ENCODE measurements around the gene BRIP1. TPM values are rescaled to one million over a fixed set of nuclear protein-coding genes. Genes with fewer than 3 reads are reported as not detected.

BRIP1 gene
- total RNA-seq, 1 donor: 20.9 TPM

DNA sequence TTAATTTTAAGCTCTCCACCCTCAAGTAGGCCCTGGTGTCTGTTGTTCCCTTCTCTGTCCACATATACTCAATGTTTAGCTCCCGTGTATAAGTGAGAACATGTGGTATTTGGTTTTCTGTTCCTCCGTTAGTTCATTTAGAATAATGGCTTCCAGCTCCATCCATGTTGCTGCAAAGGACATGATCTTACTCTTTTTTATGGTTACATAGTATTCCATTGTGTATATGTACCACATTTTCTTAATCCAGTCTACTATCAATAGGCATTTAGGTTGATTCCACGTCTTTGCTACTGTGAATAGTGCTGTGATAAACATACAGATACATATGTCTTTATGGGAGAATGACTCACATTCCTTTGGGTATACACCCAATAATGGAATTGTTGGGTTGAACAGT is 160.9 kb downstream of the BRIP1 start:
- TF ChIP-seq, protein P1, sequence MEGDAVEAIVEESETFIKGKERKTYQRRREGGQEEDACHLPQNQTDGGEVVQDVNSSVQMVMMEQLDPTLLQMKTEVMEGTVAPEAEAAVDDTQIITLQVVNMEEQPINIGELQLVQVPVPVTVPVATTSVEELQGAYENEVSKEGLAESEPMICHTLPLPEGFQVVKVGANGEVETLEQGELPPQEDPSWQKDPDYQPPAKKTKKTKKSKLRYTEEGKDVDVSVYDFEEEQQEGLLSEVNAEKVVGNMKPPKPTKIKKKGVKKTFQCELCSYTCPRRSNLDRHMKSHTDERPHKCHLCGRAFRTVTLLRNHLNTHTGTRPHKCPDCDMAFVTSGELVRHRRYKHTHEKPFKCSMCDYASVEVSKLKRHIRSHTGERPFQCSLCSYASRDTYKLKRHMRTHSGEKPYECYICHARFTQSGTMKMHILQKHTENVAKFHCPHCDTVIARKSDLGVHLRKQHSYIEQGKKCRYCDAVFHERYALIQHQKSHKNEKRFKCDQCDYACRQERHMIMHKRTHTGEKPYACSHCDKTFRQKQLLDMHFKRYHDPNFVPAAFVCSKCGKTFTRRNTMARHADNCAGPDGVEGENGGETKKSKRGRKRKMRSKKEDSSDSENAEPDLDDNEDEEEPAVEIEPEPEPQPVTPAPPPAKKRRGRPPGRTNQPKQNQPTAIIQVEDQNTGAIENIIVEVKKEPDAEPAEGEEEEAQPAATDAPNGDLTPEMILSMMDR (IDR thresholded peaks at IDR 0.05; ENCODE audit: insufficient read depth, low read length): no peak

DNA sequence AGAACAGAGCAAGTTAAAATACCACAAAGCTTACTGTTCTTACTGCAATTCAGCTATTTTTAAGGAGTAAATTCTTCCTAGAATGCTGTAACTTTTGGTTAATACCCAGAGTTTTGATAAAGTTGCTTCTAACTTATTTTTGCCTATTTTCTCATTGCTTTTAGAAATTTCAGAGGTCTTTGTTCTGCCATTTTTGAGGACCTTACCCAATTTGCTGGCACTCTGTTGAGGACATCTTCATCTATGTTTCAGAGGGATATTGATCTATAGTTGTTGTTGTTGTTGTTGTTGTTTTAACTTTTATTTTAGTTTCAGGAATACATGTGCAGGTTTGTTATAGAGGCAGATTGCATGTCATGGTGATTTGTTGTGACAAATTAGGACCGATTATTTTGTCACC is 161.3 kb downstream of the BRIP1 start:
- no peak overlapping the region for H3K4me3 ChIP-seq (ENCODE audit: low read depth, low read length)
- TF ChIP-seq, protein P1 (IDR thresholded peaks at IDR 0.05; ENCODE audit: insufficient read depth, low read length): no peak
- DNase-seq (ENCODE audit: low read depth): no peak

More for the DNA sequence above, 160.9 kb downstream of the BRIP1 start:
- DNase-seq (ENCODE audit: low read depth): no peak
- H3K4me3 ChIP-seq (ENCODE audit: low read depth, low read length): no peak overlapping the region

DNA sequence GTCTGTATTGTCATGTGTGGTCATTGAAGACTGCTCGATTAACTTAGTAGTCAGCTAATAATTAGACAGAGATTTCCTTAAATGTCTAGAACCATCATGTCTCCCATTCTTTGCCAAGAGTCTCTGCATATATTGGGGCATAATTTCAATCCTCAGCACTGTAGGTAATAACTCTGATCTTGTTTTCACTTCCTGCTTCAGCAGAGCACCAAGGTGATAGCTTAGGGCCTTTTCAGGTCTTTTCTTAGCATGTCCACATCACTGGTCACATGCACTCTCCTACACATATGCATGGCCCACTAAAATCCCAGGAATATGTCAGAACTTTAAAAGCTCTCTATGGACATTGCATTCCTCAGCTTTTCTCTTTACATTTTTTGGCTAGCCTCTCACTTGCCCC is 162.0 kb downstream of the BRIP1 start:
- TF ChIP-seq, protein P1 (IDR thresholded peaks at IDR 0.05; ENCODE audit: insufficient read depth, low read length): no peak
- DNase-seq (ENCODE audit: low read depth): no peak
- no peak overlapping the region for H3K4me3 ChIP-seq (ENCODE audit: low read depth, low read length)

DNA sequence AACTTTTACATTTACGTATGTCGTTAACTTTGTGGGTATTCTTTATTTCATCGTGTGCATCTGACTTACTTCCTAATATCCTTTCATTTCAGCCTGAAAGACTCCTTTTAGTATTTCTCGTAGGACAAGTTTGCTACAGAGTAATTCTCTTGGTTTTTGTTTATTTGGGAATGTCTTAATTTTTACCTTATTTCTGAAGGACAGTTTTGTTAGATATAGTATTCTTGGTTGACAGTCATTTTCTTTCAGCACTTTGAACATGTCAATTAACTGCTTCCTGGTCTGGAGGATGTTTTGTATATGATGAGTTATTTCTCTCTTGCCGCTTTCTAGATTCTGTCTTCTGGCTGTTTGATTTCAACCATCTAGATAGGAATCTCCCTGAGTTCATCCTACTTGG is 163.1 kb downstream of the BRIP1 start:
- TF ChIP-seq, protein P1 (IDR thresholded peaks at IDR 0.05; ENCODE audit: insufficient read depth, low read length): no peak
- DNase-seq (ENCODE audit: low read depth): no peak
- no peak overlapping the region for H3K4me3 ChIP-seq (ENCODE audit: low read depth, low read length)

DNA sequence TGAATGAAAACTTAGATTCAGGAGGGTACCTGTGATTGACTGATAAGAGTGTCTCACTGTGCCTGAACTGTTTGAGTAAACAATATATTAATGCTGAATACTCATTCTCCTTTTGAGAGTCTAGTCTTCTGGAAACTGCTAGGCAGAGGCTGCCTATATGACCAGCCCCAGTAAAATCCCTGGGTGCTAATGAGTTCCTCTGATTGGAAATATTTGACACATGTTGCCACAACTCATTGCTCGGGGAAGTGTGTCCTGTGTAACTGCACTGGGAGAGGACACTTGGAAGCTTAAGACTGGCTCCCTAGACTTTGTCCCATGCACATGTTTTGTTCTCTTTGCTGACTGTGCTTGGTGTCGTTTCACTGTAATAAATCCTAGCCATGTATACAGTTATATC is 163.6 kb downstream of the BRIP1 start:
- DNase-seq (ENCODE audit: low read depth): no peak
- H3K4me3 ChIP-seq (ENCODE audit: low read depth, low read length): no peak overlapping the region
- TF ChIP-seq, protein P1 (IDR thresholded peaks at IDR 0.05; ENCODE audit: insufficient read depth, low read length): no peak

DNA sequence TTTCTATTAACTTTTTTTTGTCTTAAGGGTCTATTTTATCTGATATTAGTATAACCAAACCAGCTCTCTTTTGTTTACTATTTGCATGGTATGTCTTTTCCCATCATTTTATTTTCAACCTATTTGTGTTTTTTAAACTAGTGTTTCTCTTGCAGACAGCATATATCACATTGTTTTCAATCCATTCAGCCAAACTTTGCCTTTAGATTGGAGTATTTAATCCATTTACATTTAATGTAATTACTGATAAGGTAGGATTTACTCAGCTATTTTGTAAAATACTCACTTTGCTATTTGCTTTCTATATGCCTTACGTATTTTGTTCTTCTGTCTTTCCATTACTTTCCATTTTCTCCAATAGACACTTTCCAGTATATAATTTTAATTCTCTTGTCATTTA is 164.3 kb downstream of the BRIP1 start:
- no peak for DNase-seq (ENCODE audit: low read depth)
- no peak overlapping the region for H3K4me3 ChIP-seq (ENCODE audit: low read depth, low read length)
- TF ChIP-seq, protein P1 (IDR thresholded peaks at IDR 0.05; ENCODE audit: insufficient read depth, low read length): no peak

DNA sequence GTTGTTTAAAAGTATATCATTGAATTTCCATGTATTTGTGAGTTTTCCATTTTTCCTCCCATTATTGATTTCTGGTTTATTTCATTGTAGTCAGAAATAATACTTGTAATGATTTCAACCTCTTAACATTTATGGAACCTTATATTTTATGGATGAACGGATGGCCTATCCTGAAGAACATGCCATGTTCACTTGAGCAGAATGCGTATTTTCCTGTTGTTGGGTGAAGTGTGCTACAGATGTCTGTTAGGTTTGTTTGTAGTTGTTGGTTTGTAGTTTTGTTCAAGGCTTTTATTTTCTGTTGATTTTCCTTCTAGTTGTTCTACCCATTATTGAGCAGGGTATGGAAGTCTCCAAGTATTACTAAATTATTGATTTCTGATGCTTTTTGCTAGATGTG is 165.1 kb downstream of the BRIP1 start:
- no peak overlapping the region for H3K4me3 ChIP-seq (ENCODE audit: low read depth, low read length)
- no peak for DNase-seq (ENCODE audit: low read depth)
- TF ChIP-seq, protein P1 (IDR thresholded peaks at IDR 0.05; ENCODE audit: insufficient read depth, low read length): no peak
